Natural killer cell treated with Interleukin-12 subunit alpha and Interleukin-12 subunit beta and Interleukin-15 and Interleukin-18, amount 100 ng/mL, for 72 hours (primary cell): Measurements from ENCODE around the gene DKK3. TPM values are rescaled to one million over a fixed set of nuclear protein-coding genes. Genes with fewer than 3 reads are reported as not detected.

Experiments
- ATAC-seq, 2 donors: fragments of 150-1000 bp; cut with Tn5 transposase in 1 of 2; sonication (Bioruptor Pico), chemical (Tn5 transposase) in 1 of 2; 2 replicates each; pipeline ENCODE4 v1.10.0; 2021
- DNase-seq: peaks from one replicate; pipeline ENCODE4 v3.0.0; 2022; ENCODE audit warnings: low spot score
- H3K27ac Mint-ChIP-seq, 2 donors: 1 replicate in 1 of 2; 2 replicates in 1 of 2; pipeline ENCODE4 v1.8.0; 2022; ENCODE audit warnings: mixed read lengths in 2 of 2, mild to moderate bottlenecking in 1 of 2, moderate library complexity in 1 of 2
- H3K27me3 Mint-ChIP-seq, 2 donors: 1 replicate in 1 of 2; 2 replicates in 1 of 2; pipeline ENCODE4 v1.8.0; 2022; ENCODE audit warnings: mixed read lengths in 2 of 2
- H3K36me3 Mint-ChIP-seq: one replicate; pipeline ENCODE4 v1.8.0; 2022; ENCODE audit warnings: mixed read lengths
- H3K4me1 Mint-ChIP-seq, 2 donors: 1 replicate in 1 of 2; 2 replicates in 1 of 2; pipeline ENCODE4 v1.8.0; 2022; ENCODE audit warnings: low read depth in 2 of 2, mixed read lengths in 2 of 2, mild to moderate bottlenecking in 1 of 2
- H3K4me3 Mint-ChIP-seq: one replicate; pipeline ENCODE4 v1.8.0; 2022; ENCODE audit warnings: mixed read lengths
- H3K9me3 Mint-ChIP-seq: 2 replicates; pipeline ENCODE4 v1.8.0; 2022; ENCODE audit warnings: mixed read lengths
- total RNA-seq, 2 donors: library from RNA; stranded (reverse); gene quantifications; one replicate each; pipeline ENCODE4 v1.2.3, GENCODE V29; 2022

DKK3 gene
- total RNA-seq, result not detected

GRCh38 chr11:12007769-12008737, at the start of gene DKK3:
DKK3 (minus strand) TSS chr11:12008626; CDS start chr11:12008582, 44 bp downstream.
- Mint-ChIP-seq H3K4me3 (peak within 1 kb of the TSS; percentile 73), H3K27me3 (peaks cover 57 to 77% of the 10 kb centered on the region in 2 donors), H3K9me3 (no peaks in the 10 kb centered on the region), H3K36me3 (no peaks in the 10 kb centered on the region), H3K4me1 (peaks cover 0 to 4% of the 10 kb centered on the region in 2 donors), H3K27ac (no peak within 1 kb of the TSS)
- DNase-seq (no peak), ATAC-seq (no peak)

GRCh38 chr11:12057299-12057980, 49.0 kb upstream of the DKK3 start:
- no peak overlapping the region for H3K4me3 Mint-ChIP-seq
- peaks cover 3% of the 10 kb centered on the region for H3K9me3 Mint-ChIP-seq
- H3K36me3 Mint-ChIP-seq, result no peaks in the 10 kb centered on the region
- peaks cover 11 to 16% of the 10 kb centered on the region in 2 donors for H3K4me1 Mint-ChIP-seq
- H3K27me3 Mint-ChIP-seq, result no peaks in the 10 kb centered on the region
- ATAC-seq (no peak), DNase-seq (no peak)
- peak overlapping the region in 1 of 2 donors; percentile 35 for H3K27ac Mint-ChIP-seq

- H3K27ac Mint-ChIP-seq, result peak overlapping the region in 1 of 2 donors; percentile 2
- ATAC-seq (no peak), DNase-seq (no peak)
- H3K4me1 Mint-ChIP-seq, result peaks cover 5 to 9% of the 10 kb centered on the region in 2 donors
- H3K9me3 Mint-ChIP-seq, result peaks cover 3% of the 10 kb centered on the region
- no peak overlapping the region for H3K4me3 Mint-ChIP-seq
- H3K36me3 Mint-ChIP-seq, result no peaks in the 10 kb centered on the region
- H3K27me3 Mint-ChIP-seq, result peaks cover 0 to 2% of the 10 kb centered on the region in 2 donors
Observed at GRCh38 chr11:12056119-12056518, 47.7 kb upstream of the DKK3 start.

- no peak for DNase-seq
- Mint-ChIP-seq H3K36me3 (no peaks in the 10 kb centered on the region), H3K4me3 (no peak overlapping the region), H3K27ac (no peak overlapping the region), H3K9me3 (peaks cover 3% of the 10 kb centered on the region), H3K27me3 (peaks cover 0 to 2% of the 10 kb centered on the region in 2 donors), H3K4me1 (peaks cover 9 to 11% of the 10 kb centered on the region in 2 donors)
- no peak for ATAC-seq
Observed at GRCh38 chr11:12053606-12054361, 45.4 kb upstream of the DKK3 start.

GRCh38 chr11:12052676-12053605, 44.5 kb upstream of the DKK3 start:
- H3K36me3 Mint-ChIP-seq, result no peaks in the 10 kb centered on the region
- H3K27me3 Mint-ChIP-seq, result peaks cover 0 to 2% of the 10 kb centered on the region in 2 donors
- H3K27ac Mint-ChIP-seq, result peak overlapping the region in 1 of 2 donors; percentile 48
- no peak for DNase-seq
- no peak overlapping the region for H3K4me3 Mint-ChIP-seq
- H3K9me3 Mint-ChIP-seq, result peaks cover 3% of the 10 kb centered on the region
- ATAC-seq, result no peak
- peaks cover 9 to 11% of the 10 kb centered on the region in 2 donors for H3K4me1 Mint-ChIP-seq

- ATAC-seq (no peak), DNase-seq (no peak)
- no peaks in the 10 kb centered on the region for H3K36me3 Mint-ChIP-seq
- H3K27me3 Mint-ChIP-seq, result peaks cover 5% of the 10 kb centered on the region in 2 donors
- H3K4me1 Mint-ChIP-seq, result peaks cover 14 to 18% of the 10 kb centered on the region in 2 donors
- H3K9me3 Mint-ChIP-seq, result no peaks in the 10 kb centered on the region
- H3K4me3 Mint-ChIP-seq, result no peak overlapping the region
- H3K27ac Mint-ChIP-seq, result no peak overlapping the region
Observed at GRCh38 chr11:12051287-12051662, 42.8 kb upstream of the DKK3 start.

- no peaks in the 10 kb centered on the region for H3K9me3 Mint-ChIP-seq
- no peak overlapping the region for H3K27ac Mint-ChIP-seq
- ATAC-seq (no peak), DNase-seq (no peak)
- H3K36me3 Mint-ChIP-seq, result no peaks in the 10 kb centered on the region
- H3K4me3 Mint-ChIP-seq, result no peak overlapping the region
- peaks cover 6 to 9% of the 10 kb centered on the region in 2 donors for H3K27me3 Mint-ChIP-seq
- peaks cover 10 to 17% of the 10 kb centered on the region in 2 donors for H3K4me1 Mint-ChIP-seq
Observed at GRCh38 chr11:12050470-12051286, 42.3 kb upstream of the DKK3 start.

- ATAC-seq (peak in 1 of 2 donors; percentile 19), DNase-seq (no peak)
- H3K36me3 Mint-ChIP-seq, result no peaks in the 10 kb centered on the region
- peak overlapping the region in 1 of 2 donors; percentile 50 for H3K27ac Mint-ChIP-seq
- H3K9me3 Mint-ChIP-seq, result no peaks in the 10 kb centered on the region
- H3K4me3 Mint-ChIP-seq, result no peak overlapping the region
- peaks cover 9% of the 10 kb centered on the region in 2 donors for H3K27me3 Mint-ChIP-seq
- peaks cover 7 to 13% of the 10 kb centered on the region in 2 donors for H3K4me1 Mint-ChIP-seq
Observed at GRCh38 chr11:12048936-12049790, 40.7 kb upstream of the DKK3 start.

GRCh38 chr11:12046636-12047236, 38.3 kb upstream of the DKK3 start:
- Mint-ChIP-seq H3K4me1 (peaks cover 4 to 13% of the 10 kb centered on the region in 2 donors), H3K27ac (peak overlapping the region in 1 of 2 donors; percentile 18), H3K4me3 (no peak overlapping the region), H3K36me3 (no peaks in the 10 kb centered on the region), H3K27me3 (peaks cover 7 to 9% of the 10 kb centered on the region in 2 donors), H3K9me3 (no peaks in the 10 kb centered on the region)
- DNase-seq (no peak), ATAC-seq (no peak)

- Mint-ChIP-seq H3K27me3 (peaks cover 7 to 9% of the 10 kb centered on the region in 2 donors), H3K27ac (no peak overlapping the region), H3K9me3 (no peaks in the 10 kb centered on the region), H3K4me3 (no peak overlapping the region), H3K4me1 (peaks cover 4 to 13% of the 10 kb centered on the region in 2 donors), H3K36me3 (no peaks in the 10 kb centered on the region)
- DNase-seq (no peak), ATAC-seq (no peak)
Observed at GRCh38 chr11:12045914-12046635, 37.6 kb upstream of the DKK3 start.
